ENCODE measurements around the gene SNRNP25. TPM values are rescaled to one million over a fixed set of nuclear protein-coding genes. Genes with fewer than 3 reads are reported as not detected.

Gene SNRNP25
- total and polyA plus RNA-seq, 9 of the 15 experiments (the other 6 are each of a cell fraction or from before 2014, with no cell fraction given): 59.0 to 176 (median 108) TPM

DNA sequence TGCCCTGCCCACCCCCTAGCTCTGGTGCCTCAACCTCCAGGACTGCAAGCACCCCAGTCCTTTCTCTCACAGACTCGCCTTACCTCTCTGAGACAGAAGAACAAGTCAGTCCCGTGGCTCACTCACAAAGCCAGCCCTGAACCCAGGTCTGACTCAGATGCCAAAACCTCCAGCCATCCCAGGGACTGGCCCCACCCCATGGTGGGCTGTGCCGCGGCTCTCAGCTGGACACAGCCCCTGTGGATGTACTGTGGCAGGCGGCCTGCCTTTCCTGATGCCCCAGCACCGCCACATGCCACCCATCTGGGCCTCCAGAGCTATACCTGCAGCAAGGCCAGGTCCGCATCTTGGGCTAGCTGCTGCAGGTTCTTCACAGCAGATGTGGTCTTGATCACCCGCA lies 44.2 kb downstream of the SNRNP25 start (continued):
- no peak for TF ChIP-seq CCNT2 (IDR thresholded peaks at IDR 0.05; ENCODE audit: borderline replicate concordance, extremely low read depth, insufficient read length, low read depth, low read length)
- no peak for TF ChIP-seq ZNF384 (IDR thresholded peaks at IDR 0.05; ENCODE audit: low read depth, low read length)
- TF ChIP-seq ELF2 (CRISPR knock-in tag; IDR thresholded peaks at IDR 0.05): no peak
- no peak for TF ChIP-seq CC2D1A (IDR thresholded peaks at IDR 0.05)

DNA sequence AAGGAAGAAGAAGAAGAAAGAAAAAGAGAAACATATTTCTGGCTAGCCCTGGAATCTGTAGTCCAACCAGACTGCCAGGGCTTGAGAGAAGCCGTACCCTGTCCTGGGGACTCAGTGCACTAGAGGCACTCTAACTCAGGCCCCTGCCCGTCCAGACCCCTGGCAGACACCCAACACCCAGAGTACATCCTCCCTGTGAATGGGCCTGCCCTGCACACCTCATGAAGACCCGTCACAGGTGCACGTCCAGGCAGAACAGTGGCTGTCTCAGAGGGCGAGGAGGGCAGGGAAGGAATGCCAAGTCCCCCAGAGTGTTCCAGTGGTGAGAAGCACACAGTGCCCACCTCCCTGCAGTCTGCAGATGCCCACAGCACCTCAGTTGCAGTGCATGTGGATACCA lies 47.4 kb downstream of the SNRNP25 start:
- Histone ChIP-seq H3K4me2 (ENCODE audit: insufficient read depth, low read length) (no peak overlapping the region), H3K9me1 (ENCODE audit: control insufficient read depth, insufficient read depth, low read length) (no peaks in the 10 kb centered on the region), H3K4me3 (no peak overlapping the region), H3K4me1 (replicated peaks in 1 of 2; ENCODE audit: control insufficient read depth in 2 of 2, insufficient read depth in 2 of 2, low read length in 2 of 2) (peaks cover 17 to 55% of the 10 kb centered on the region in 2 experiments; a peak in 4 of 5 replicates), H2AFZ (ENCODE audit: low read depth, low read length) (no peak overlapping the region), H3K27ac (ENCODE audit: extremely low read depth, low read depth, low read length) (no peak overlapping the region), H4K20me1 (replicated peaks; ENCODE audit: control insufficient read depth, insufficient read depth, low read length) (no peaks in the 10 kb centered on the region), H3K27me3 (ENCODE audit: control insufficient read depth in 2 of 2, insufficient read depth in 2 of 2, low read length in 2 of 2) (no peaks in the 10 kb centered on the region), H3K9ac (ENCODE audit: insufficient read depth in 1 of 2, low read depth in 2 of 2, low read length in 2 of 2) (peak overlapping the region in 1 of 2 experiments; percentile 41; a peak in 1 of 4 replicates), H3K9me3 (replicated peaks; ENCODE audit: control insufficient read depth, insufficient read depth, low read depth, low read length) (no peaks in the 10 kb centered on the region), H3K36me3 (ENCODE audit: control insufficient read depth, insufficient read depth, low read length) (peaks cover 41% of the 10 kb centered on the region; the same call in 2 of the 3 replicates), H3K79me2 (ENCODE audit: control insufficient read depth, insufficient read depth, low read length) (no peaks in the 10 kb centered on the region; the same call in 2 of the 3 replicates)
- ATAC-seq (no peak), FAIRE-seq (no peak), DNase-seq (ENCODE audit: extremely low read depth in 1 of 4, low spot score in 3 of 4) (no peak)
- intact Hi-C loops (cut with micrococcal nuclease) (no loop called here), in situ Hi-C loops (cut with MboI) (no loop called here)
- ChIA-PET POLR2A (no interaction called here), CTCF (ENCODE audit: low intra/inter-chr PET ratio) (no interaction called here)
- no TSS peak for BruUV-seq (replicated peaks)
- WGBS (ENCODE audit: insufficient coverage, low coverage, missing lambda C conversion rate): 92% methylated on average over 5 of the region's 5 CpGs
- TF ChIP-seq DIDO1 (tag; IDR thresholded peaks at IDR 0.05; ENCODE audit: low read depth): no peak
- no peak for TF ChIP-seq ZNF274 (IDR thresholded peaks at IDR 0.05; ENCODE audit: borderline replicate concordance, low read depth, low read length)
- no peak for TF ChIP-seq TAF1 (IDR thresholded peaks at IDR 0.05; ENCODE audit: control insufficient read depth, extremely low read depth, insufficient read depth, low read length, severe bottlenecking)
- TF ChIP-seq, protein P1, sequence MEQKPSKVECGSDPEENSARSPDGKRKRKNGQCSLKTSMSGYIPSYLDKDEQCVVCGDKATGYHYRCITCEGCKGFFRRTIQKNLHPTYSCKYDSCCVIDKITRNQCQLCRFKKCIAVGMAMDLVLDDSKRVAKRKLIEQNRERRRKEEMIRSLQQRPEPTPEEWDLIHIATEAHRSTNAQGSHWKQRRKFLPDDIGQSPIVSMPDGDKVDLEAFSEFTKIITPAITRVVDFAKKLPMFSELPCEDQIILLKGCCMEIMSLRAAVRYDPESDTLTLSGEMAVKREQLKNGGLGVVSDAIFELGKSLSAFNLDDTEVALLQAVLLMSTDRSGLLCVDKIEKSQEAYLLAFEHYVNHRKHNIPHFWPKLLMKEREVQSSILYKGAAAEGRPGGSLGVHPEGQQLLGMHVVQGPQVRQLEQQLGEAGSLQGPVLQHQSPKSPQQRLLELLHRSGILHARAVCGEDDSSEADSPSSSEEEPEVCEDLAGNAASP (IDR thresholded peaks at IDR 0.05): no peak
- TF ChIP-seq YY1 (IDR thresholded peaks at IDR 0.05; ENCODE audit: borderline replicate concordance in 1 of 3, control insufficient read depth in 1 of 3, extremely low read depth in 1 of 3, insufficient read depth in 3 of 3, insufficient read length in 1 of 3, insufficient replicate concordance in 2 of 3, low read depth in 1 of 3, low read length in 2 of 3): no peak
- TF ChIP-seq DNMT1 (IDR thresholded peaks at IDR 0.05): no peak
- no peak for TF ChIP-seq NFATC3 (IDR thresholded peaks at IDR 0.05)
- TF ChIP-seq, protein P2, sequence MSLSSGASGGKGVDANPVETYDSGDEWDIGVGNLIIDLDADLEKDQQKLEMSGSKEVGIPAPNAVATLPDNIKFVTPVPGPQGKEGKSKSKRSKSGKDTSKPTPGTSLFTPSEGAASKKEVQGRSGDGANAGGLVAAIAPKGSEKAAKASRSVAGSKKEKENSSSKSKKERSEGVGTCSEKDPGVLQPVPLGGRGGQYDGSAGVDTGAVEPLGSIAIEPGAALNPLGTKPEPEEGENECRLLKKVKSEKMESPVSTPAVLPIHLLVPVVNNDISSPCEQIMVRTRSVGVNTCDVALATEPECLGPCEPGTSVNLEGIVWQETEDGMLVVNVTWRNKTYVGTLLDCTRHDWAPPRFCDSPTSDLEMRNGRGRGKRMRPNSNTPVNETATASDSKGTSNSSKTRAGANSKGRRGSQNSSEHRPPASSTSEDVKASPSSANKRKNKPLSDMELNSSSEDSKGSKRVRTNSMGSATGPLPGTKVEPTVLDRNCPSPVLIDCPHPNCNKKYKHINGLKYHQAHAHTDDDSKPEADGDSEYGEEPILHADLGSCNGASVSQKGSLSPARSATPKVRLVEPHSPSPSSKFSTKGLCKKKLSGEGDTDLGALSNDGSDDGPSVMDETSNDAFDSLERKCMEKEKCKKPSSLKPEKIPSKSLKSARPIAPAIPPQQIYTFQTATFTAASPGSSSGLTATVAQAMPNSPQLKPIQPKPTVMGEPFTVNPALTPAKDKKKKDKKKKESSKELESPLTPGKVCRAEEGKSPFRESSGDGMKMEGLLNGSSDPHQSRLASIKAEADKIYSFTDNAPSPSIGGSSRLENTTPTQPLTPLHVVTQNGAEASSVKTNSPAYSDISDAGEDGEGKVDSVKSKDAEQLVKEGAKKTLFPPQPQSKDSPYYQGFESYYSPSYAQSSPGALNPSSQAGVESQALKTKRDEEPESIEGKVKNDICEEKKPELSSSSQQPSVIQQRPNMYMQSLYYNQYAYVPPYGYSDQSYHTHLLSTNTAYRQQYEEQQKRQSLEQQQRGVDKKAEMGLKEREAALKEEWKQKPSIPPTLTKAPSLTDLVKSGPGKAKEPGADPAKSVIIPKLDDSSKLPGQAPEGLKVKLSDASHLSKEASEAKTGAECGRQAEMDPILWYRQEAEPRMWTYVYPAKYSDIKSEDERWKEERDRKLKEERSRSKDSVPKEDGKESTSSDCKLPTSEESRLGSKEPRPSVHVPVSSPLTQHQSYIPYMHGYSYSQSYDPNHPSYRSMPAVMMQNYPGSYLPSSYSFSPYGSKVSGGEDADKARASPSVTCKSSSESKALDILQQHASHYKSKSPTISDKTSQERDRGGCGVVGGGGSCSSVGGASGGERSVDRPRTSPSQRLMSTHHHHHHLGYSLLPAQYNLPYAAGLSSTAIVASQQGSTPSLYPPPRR (CRISPR knock-in tag; IDR thresholded peaks at IDR 0.05; ENCODE audit: borderline replicate concordance): no peak
- TF ChIP-seq ETS2 (tag; IDR thresholded peaks at IDR 0.05; ENCODE audit: borderline replicate concordance, poor library complexity, severe bottlenecking): no peak
- no peak for TF ChIP-seq MTA2 (IDR thresholded peaks at IDR 0.05; ENCODE audit: low read depth)
